GM23338 (cell line): ENCODE measurements around the gene UBQLN1. TPM values are rescaled to one million over a fixed set of nuclear protein-coding genes. Genes with fewer than 3 reads are reported as not detected.

Experiments used
- ATAC-seq: fragments of 200-7000 bp; cut with Tn5 transposase; 3 replicates; pipeline ENCODE4 v1.9.1; 2020
- DNase-seq: peaks from one replicate; pipeline ENCODE4 v3.0.0-alpha.2; 2015; ENCODE audit warnings: low spot score
- H2AFZ ChIP-seq: fragments of 200-600 bp; sonication (generic); 2 replicates; pipeline ENCODE4 v1.8.0; 2016; ENCODE audit warnings: antibody characterized with exemption, mild to moderate bottlenecking, moderate library complexity
- H3F3A ChIP-seq: fragments of 200-600 bp; sonication (generic); replicated peaks from 2 replicates; pipeline ENCODE4 v1.8.0; 2017; ENCODE audit warnings: antibody characterized with exemption, mixed run types, low read depth
- H3K27ac ChIP-seq: fragments of 200-600 bp; sonication (generic); 2 replicates; pipeline ENCODE4 v1.6.1; 2016; ENCODE audit warnings: low read depth
- H3K27me3 ChIP-seq: fragments of 200-600 bp; sonication (generic); 2 replicates; pipeline ENCODE4 v1.8.0; 2016; ENCODE audit warnings: mild to moderate bottlenecking, mixed run types, moderate library complexity; ENCODE audit not compliant: insufficient read depth
- H3K36me3 ChIP-seq: fragments of 200-600 bp; sonication (generic); 2 replicates; pipeline ENCODE4 v1.8.0; 2016; ENCODE audit warnings: mild to moderate bottlenecking; ENCODE audit not compliant: insufficient read depth
- H3K4me1 ChIP-seq: fragments of 200-600 bp; sonication (generic); 2 replicates; pipeline ENCODE4 v1.8.0; 2016; ENCODE audit warnings: mild to moderate bottlenecking, moderate library complexity; ENCODE audit not compliant: insufficient read depth
- H3K4me2 ChIP-seq: fragments of 200-600 bp; sonication (generic); 2 replicates; pipeline ENCODE4 v1.7.1; 2017; ENCODE audit warnings: mixed run types
- H3K4me3 ChIP-seq: fragments of 200-600 bp; sonication (generic); 2 replicates; pipeline ENCODE4 v1.6.1; 2016; ENCODE audit warnings: mixed run types
- H3K79me2 ChIP-seq: fragments of 200-600 bp; sonication (generic); replicated peaks from 2 replicates; pipeline ENCODE4 v1.8.0; 2017; ENCODE audit warnings: mild to moderate bottlenecking; ENCODE audit not compliant: insufficient read depth
- H3K9me2 ChIP-seq: fragments of 200-600 bp; sonication (generic); 2 replicates; pipeline ENCODE4 v1.8.0; 2017; ENCODE audit not compliant: insufficient read depth
- H4K20me1 ChIP-seq: fragments of 200-600 bp; sonication (generic); replicated peaks from 2 replicates; pipeline ENCODE4 v1.8.0; 2017; ENCODE audit warnings: mild to moderate bottlenecking; ENCODE audit not compliant: insufficient read depth
- H3K27ac Mint-ChIP-seq: 2 replicates; pipeline ENCODE4 v1.8.0; 2020; ENCODE audit warnings: inconsistent platforms, mild to moderate bottlenecking, moderate library complexity, mixed read lengths
- H3K27me3 Mint-ChIP-seq: 3 replicates; pipeline ENCODE4 v1.8.0; 2022; ENCODE audit warnings: low read depth, mild to moderate bottlenecking, moderate library complexity, mixed read lengths, inconsistent platforms; ENCODE audit not compliant: insufficient read depth, poor library complexity
- H3K36me3 Mint-ChIP-seq: 3 replicates; pipeline ENCODE4 v1.8.0; 2021; ENCODE audit warnings: low read depth, mild to moderate bottlenecking, inconsistent platforms, moderate library complexity, mixed read lengths
- H3K4me1 Mint-ChIP-seq: 3 replicates; pipeline ENCODE4 v1.8.0; 2020; ENCODE audit warnings: mild to moderate bottlenecking, inconsistent platforms, mixed read lengths
- H3K4me3 Mint-ChIP-seq: 3 replicates; pipeline ENCODE4 v1.8.0; 2021; ENCODE audit warnings: moderate library complexity, mild to moderate bottlenecking, inconsistent platforms, mixed read lengths
- H3K9me3 Mint-ChIP-seq: 3 replicates; pipeline ENCODE4 v1.8.0; 2020; ENCODE audit warnings: moderate library complexity, mild to moderate bottlenecking, inconsistent platforms, mixed read lengths
- CREB1 ChIP-seq: fragments of 250-450 bp; sonication (Bioruptor Pico); IDR thresholded peaks from 2 replicates; pipeline ENCODE4 v1.5.0; 2020; ENCODE audit warnings: low read depth, mild to moderate bottlenecking, moderate library complexity
- CTCF ChIP-seq, 2 experiments: fragments of 200-600 bp in 1 of 2; sonication (generic) in 1 of 2; conservative IDR thresholded peaks; 2 replicates each; pipeline versions ENCODE4 v1.5.1 to v1.6.1; 2016 to 2017; ENCODE audit warnings: antibody characterized with exemption in 2 of 2, low read depth in 2 of 2, mild to moderate bottlenecking in 2 of 2, moderate library complexity in 1 of 2
- EZH2 ChIP-seq: fragments of 200-600 bp; sonication (generic); IDR thresholded peaks from one replicate; pipeline ENCODE4 v1.8.0; 2017; ENCODE audit warnings: antibody characterized with exemption, mild to moderate bottlenecking, low read depth; ENCODE audit not compliant: unreplicated experiment
- EZH2phosphoT487 ChIP-seq: fragments of 200-600 bp; sonication (generic); IDR thresholded peaks from one replicate; pipeline ENCODE4 v1.8.1; 2018; ENCODE audit warnings: antibody characterized with exemption; ENCODE audit not compliant: unreplicated experiment
- JUNB ChIP-seq: IDR thresholded peaks from one replicate; pipeline ENCODE4 v1.6.1; 2016; ENCODE audit warnings: antibody characterized with exemption; ENCODE audit not compliant: unreplicated experiment
- NANOG ChIP-seq: IDR thresholded peaks from 2 replicates; pipeline ENCODE4 v1.6.1; 2016; ENCODE audit warnings: antibody characterized with exemption, borderline replicate concordance
- POLR2AphosphoS5 ChIP-seq: IDR thresholded peaks from 2 replicates; pipeline ENCODE4 v1.6.1; 2016; ENCODE audit warnings: antibody characterized with exemption, low read depth
- STAT1 ChIP-seq: IDR thresholded peaks from one replicate; pipeline ENCODE4 v1.6.1; 2016; ENCODE audit warnings: antibody characterized with exemption; ENCODE audit not compliant: unreplicated experiment
- ZNF331 ChIP-seq: fragments of 250-450 bp; sonication (Bioruptor Pico); IDR thresholded peaks from 2 replicates; pipeline ENCODE4 v1.5.0; 2020; ENCODE audit warnings: low read depth, mild to moderate bottlenecking, moderate library complexity
- ZNF462 ChIP-seq: fragments of 250-450 bp; sonication (Bioruptor Pico); IDR thresholded peaks from 2 replicates; pipeline ENCODE4 v1.5.0; 2020; ENCODE audit warnings: mild to moderate bottlenecking, moderate library complexity
- polyA plus RNA-seq: library from polyadenylated mRNA; unstranded; fragments of >200 nt; fragmentation: Nextera tagmentation; extraction: Ambion mirVana; gene quantifications from 2 replicates; pipeline ENCODE4 v1.2.1, GENCODE V29; 2016
- total RNA-seq: library from RNA; depleted of rRNA; stranded (reverse); fragments of >200 nt; shearing (Covaris generic); gene quantifications from 2 replicates; pipeline ENCODE4 v1.2.3, GENCODE V29; 2014

The UBQLN1 gene
- total and polyA plus RNA-seq, 2 experiments from 2014 or later: 90.5 to 168 TPM

- H3K36me3 Mint-ChIP-seq: no peaks in the 10 kb centered on the region
- no peaks in the 10 kb centered on the region for H3K36me3 ChIP-seq
- H3K27me3 Mint-ChIP-seq: no peaks in the 10 kb centered on the region
- H3K4me3 ChIP-seq: no peak overlapping the region
- no peak overlapping the region for H3K27ac Mint-ChIP-seq
- no peaks in the 10 kb centered on the region for H3K79me2 ChIP-seq
- no peak overlapping the region for H3K4me2 ChIP-seq
- H3K4me1 Mint-ChIP-seq: no peaks in the 10 kb centered on the region
- no peak for DNase-seq
- no peaks in the 10 kb centered on the region for H4K20me1 ChIP-seq
- no peaks in the 10 kb centered on the region for H3K4me1 ChIP-seq
- H3K9me2 ChIP-seq: no peaks in the 10 kb centered on the region
- no peaks in the 10 kb centered on the region for H3F3A ChIP-seq
- no peak overlapping the region for H3K27ac ChIP-seq
- no peak overlapping the region for H2AFZ ChIP-seq
- H3K4me3 Mint-ChIP-seq: no peak overlapping the region
- TF ChIP-seq CTCF (conservative IDR thresholded peaks at IDR 0.05; ENCODE audit: low read depth in 2 of 2): no peak
- no peak for TF ChIP-seq NANOG
- no peak for TF ChIP-seq POLR2AphosphoS5
- TF ChIP-seq CREB1 (CRISPR knock-in tag): no peak
- TF ChIP-seq ZNF331 (CRISPR knock-in tag): no peak
- TF ChIP-seq ZNF462 (CRISPR knock-in tag): no peak
- TF ChIP-seq EZH2: no peak
- no peak for TF ChIP-seq JUNB
- no peak for TF ChIP-seq STAT1
- no peak for TF ChIP-seq EZH2phosphoT487
- ATAC-seq: no peak
- H3K9me3 Mint-ChIP-seq: no peaks in the 10 kb centered on the region
- H3K27me3 ChIP-seq: no peaks in the 10 kb centered on the region
Observed at GRCh38 chr9:83749706-83750105, 41.9 kb upstream of the UBQLN1 start.
